AG08396 (cell line): ENCODE data around the gene DOK5.
"Not testable (repeated sequence)": the region's sequence is repeated elsewhere in the genome, so short reads cannot be mapped to it uniquely, and the experiment has no call there.

Experiments used
- DNase-seq: peaks from one replicate; pipeline ENCODE4 v3.0.0; 2012; ENCODE audit warnings: low spot score, mixed read lengths

The DOK5 gene

DNA sequence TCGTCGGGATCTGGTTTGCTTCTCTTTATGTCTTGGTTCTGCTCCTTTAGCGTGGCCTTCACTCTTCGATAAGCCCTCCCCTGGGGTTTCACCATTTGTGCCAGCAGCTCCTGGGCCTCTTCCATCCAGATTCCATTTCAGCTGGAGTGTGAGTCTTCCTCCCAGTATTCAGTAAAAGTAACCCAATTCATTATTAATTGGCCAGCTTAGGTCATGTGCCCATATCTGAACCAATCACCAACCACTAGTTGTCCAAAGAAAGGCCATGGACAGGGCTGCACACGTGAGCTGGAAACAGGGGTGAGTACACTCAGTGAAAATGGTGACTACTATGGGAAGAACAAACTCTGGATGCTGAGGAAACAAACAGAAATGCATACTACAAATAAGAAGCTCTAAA lies 2.8 kb upstream of the DOK5 start:
- no peak for DNase-seq

DNA sequence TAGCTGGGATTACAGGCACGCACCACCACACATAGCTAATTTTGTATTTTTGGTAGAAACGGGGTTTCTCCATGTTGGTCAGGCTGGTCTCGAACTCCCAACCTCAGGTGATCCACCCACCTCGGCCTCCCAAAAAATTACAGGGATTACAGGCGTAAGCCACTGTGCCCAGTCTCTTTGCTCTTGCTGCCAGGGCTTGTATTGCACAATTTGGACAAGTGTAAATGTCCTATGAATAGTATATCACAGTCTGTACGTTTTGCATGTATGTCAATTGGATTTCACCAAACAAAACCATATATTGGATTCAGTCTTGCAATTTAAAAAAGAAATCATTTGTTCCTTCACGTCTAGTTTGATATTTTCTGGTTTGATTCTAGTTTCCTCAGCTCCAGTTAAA lies 2.1 kb upstream of the DOK5 start:
- no peak for DNase-seq

GRCh38 chr20:54474046-54474445 lies 1.3 kb upstream of the DOK5 start:
- DNase-seq: no peak

DNA sequence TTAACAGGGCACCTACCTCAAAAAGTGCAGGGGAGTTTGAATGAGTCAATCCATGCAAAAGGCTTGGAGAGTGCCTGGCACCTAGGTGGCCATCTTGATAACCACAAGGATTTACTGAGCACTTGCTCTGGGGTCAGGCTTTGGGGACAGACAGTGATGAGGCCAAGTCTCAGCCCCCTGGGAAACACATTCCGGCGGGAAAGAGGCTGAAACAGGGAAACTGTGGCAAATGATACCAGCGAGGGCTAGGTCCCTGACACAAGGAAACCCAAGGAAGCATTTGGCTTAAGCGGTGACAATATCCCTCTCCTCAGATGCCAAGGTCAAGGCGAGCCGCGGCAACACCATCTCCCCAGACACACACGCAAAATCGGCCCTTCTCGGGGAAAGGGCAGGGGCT lies 527 bp upstream of the DOK5 start:
- peak; percentile 8 for DNase-seq

DNA sequence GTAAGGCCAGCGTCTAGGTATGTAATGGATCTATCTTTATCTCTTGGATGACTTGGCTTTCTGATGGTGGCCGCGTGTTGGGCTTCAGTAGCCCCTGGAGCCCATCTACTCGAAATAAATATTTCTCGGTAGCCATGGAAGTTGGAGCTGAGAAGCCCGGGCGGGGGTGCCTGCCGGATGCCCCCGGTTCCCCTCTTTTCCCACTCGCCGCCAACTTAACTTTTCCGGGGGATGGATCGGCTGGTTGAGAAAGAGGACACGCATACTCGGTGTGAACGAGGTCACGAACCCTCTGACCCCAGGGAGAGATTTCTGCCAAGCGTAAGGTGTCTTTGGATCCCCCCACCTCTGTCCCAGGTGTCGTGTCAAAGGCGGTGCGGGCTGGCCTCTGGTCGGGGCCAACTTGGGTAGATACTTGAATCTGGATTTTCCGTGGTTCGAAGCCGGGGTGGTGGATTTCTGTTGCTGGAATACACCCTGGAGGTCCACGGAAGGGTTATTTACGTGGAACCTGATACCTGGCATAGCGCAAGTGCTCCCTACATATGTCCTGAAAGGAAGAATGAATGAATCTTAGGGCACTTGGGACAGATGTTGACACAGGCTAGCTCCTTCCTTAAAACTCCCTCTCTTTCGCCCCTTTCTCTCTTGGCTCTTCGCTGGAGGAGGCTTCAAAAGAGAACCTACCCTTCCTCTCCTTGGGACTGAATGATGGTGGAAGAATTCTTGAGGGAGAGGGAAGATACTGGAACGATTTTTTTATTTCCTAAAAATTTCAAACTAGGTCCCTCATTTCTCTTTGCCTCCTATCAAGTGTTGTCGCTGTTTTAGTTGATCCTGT lies 996 bp downstream of the DOK5 start:
- peak; percentile 6 for DNase-seq

- peak; percentile 46 for DNase-seq
Measured at GRCh38 chr20:54477191-54477955, 2.0 kb downstream of the DOK5 start.

GRCh38 chr20:54479138-54479906 lies 3.9 kb downstream of the DOK5 start:
- no peak for DNase-seq

GRCh38 chr20:54479937-54480336 lies 4.5 kb downstream of the DOK5 start:
- DNase-seq: not testable (repeated sequence)

GRCh38 chr20:54481442-54481841 lies 6.0 kb downstream of the DOK5 start:
- DNase-seq: no peak

DNA sequence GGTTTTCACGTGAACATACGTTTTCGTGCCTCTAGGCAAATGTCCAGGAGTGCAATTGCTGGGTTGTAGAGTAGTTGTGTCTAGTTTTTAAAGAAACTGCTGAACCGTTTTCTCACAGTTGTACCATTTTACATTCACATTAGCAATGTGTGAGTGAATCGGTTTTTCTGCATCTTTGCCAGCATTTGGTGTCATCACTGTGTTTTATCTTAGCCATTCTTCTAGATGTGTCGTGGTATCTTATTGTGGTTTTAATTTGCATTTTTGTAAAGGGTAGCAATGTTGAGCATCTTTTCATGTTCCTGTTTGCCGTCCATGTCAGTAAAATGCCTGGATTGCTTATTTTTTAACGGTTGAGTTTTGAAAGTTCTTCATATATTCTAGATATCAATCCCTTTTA lies 10.2 kb downstream of the DOK5 start:
- no peak for DNase-seq

DNA sequence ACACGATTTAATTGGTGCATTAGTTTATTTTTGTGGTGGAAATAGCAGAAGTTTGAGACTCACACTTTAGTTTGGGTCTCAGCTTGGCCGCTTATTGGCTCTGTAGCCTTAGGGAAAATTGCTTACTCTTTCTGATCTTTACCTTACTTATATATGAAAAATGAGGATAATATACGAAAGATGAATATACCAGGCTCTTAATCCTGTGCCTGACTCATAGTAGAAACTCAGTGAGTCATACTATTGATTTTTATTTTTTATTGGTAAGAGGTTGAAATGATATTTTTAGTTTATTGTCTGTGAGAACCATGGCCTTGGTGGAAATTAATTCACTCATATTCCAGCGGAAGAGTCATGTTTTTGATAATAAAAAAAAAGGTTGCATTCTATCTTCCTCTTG lies 11.2 kb downstream of the DOK5 start:
- no peak for DNase-seq

- DNase-seq: no peak
Measured at GRCh38 chr20:54488442-54488841, 13.0 kb downstream of the DOK5 start.

DNA sequence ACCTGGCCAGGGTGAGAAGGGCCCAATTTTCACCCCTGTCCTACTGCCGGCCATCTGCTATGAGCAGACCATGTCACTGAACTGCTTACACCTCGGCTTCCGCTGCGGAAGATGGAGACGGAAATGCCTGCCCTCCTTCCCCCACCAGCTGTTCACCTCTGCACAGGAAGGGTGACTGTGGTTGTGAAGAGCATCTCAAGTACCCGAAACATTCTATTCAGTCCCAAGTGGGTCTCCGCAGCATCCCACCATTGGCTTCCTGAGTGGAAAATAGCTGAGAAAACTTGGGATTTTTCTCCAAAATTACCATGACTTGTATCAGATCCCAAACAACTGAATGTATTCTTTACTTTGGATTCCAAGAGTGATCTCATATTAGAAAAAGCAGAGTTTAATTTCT lies 16.1 kb downstream of the DOK5 start:
- no peak for DNase-seq

- DNase-seq: no peak
Measured at GRCh38 chr20:54494303-54495006, 19.1 kb downstream of the DOK5 start.

DNA sequence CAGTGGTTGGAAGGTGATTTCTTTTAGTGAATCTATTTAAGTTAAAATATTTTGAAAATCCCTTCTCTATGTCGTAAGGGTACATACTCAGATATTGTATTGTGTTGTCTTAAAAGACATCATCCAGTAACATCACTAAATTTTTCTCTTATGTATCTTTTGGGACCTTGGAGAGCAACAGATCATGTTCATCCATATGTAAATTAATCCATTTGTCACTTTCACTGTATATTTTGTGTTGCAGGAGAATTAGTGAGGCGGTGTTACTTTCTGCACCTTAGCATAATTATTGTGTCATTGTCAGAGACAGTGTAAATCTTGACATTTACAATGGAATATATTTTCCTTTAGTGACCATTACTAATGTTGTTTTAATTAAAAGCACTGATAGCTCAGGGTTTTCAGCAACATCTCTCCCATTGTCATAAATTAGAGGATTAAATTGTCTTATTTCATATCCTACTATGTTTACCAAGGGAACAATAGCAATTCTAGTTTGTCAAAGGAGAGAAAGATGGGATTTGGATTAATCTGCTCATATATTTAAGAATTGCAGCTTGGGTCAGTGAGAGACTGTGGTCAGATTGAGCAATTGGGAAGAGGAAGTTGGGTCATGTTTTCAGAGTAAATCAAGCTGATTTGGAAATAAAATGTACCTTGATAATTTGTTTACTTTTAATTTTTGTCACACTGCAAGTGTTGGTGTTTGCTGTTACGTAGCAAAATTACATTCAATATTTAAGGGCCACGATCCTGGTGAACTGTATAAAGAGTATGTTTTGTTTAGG lies 22.7 kb downstream of the DOK5 start:
- DNase-seq: no peak

- DNase-seq: no peak
Measured at GRCh38 chr20:54499111-54499510, 23.7 kb downstream of the DOK5 start.

GRCh38 chr20:54502179-54502578 lies 26.8 kb downstream of the DOK5 start:
- DNase-seq: no peak

- DNase-seq: no peak
Measured at GRCh38 chr20:54506643-54507042, 31.2 kb downstream of the DOK5 start.

DNA sequence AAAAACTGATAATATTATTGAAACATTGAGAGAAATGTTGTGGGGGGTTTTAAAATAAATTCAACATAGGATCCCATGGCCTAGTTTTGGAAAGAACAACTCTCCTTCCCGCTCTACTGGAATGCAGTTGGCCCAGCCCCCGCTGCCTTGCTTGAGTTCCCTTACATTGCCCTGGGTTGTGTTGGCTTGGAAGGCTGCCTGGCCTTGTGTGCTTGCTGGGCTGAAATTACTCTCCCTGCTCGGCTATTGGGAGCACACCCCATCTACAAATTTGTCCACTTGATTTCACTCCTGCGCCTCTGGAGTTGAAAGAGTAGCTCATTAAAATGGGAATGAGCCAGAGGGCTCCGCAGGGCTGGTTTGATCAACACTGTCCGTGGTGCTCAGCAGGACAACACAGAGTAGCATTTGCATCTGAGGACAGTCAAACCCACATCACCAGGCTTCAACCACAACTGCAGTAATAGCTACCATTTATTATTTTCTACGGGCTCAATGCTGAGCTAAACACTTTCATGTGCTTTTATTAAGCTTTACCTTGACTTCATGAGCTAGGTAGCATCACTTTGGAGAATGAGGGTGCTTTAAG lies 35.2 kb downstream of the DOK5 start:
- no peak for DNase-seq

DNA sequence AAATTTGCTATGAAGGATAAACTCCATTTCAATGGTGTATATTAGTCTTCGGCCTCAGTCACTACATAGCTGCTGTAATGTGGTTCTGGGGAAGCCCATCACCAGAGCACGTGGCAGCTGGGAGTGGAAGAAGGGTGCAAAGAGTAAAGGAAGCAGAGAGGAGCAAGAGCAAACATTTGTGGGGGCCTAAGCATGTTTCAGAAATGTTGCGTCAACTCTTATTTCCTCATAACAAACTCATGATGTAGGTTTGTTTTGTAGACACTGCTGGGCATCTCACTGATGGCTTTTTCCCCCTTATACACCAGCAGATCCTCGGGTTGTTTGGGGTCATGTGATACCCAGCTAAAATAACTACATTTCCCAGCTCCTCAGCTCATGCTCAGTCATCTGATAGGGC lies 37.3 kb downstream of the DOK5 start:
- DNase-seq: no peak
